HCT116 (cell line): ENCODE results near the gene ARHGAP36. TPM values are rescaled to one million over a fixed set of nuclear protein-coding genes. Genes with fewer than 3 reads are reported as not detected.

ENCODE experiments used
- total RNA-seq: library from RNA; stranded (reverse); gene quantifications from one replicate; pipeline ENCODE4 v1.2.1, GENCODE V29; 2021; ENCODE audit not compliant: unreplicated experiment

ARHGAP36 gene
- total RNA-seq, 1 experiment from 2014 or later, result not detected

Other genes with a start within 250 kb of the ARHGAP36 start
- 12.9 TPM for gene ENOX2, start 155.1 kb upstream of the ARHGAP36 start, total RNA-seq
- 0.79 TPM for gene IGSF1, start 231.0 kb downstream of the ARHGAP36 start, total RNA-seq